DOHH2 (cell line): ENCODE data around the gene ATP4A.

Experiments used
- H3F3A ChIP-seq: fragments of 200-600 bp; sonication (generic), shearing (Covaris generic); 2 replicates; pipeline ENCODE4 v1.6.0; 2016; ENCODE audit warnings: antibody characterized with exemption, mild to moderate bottlenecking; ENCODE audit not compliant: control insufficient read depth, insufficient read depth
- H3K27ac ChIP-seq: fragments of 200-600 bp; sonication (generic); 2 replicates; pipeline ENCODE4 v1.5.1; 2014; ENCODE audit warnings: low read depth, mild to moderate bottlenecking, low read length, moderate library complexity
- H3K27me3 ChIP-seq: fragments of 200-600 bp; sonication (generic); 2 replicates; pipeline ENCODE4 v1.6.1; 2014; ENCODE audit warnings: mild to moderate bottlenecking, low read length, mixed read lengths; ENCODE audit not compliant: control insufficient read depth
- H3K36me3 ChIP-seq: fragments of 200-600 bp; sonication (generic); 2 replicates; pipeline ENCODE4 v1.6.1; 2014; ENCODE audit warnings: mild to moderate bottlenecking, low read length, moderate library complexity, mixed read lengths; ENCODE audit not compliant: control insufficient read depth
- H3K4me1 ChIP-seq: fragments of 200-600 bp; sonication (generic); 2 replicates; pipeline ENCODE4 v1.6.1; 2014; ENCODE audit warnings: mild to moderate bottlenecking, low read length, mixed read lengths; ENCODE audit not compliant: control insufficient read depth
- H3K4me2 ChIP-seq: fragments of 200-600 bp; sonication (generic); 2 replicates; pipeline ENCODE4 v1.6.0; 2014; ENCODE audit warnings: mild to moderate bottlenecking, low read length, moderate library complexity
- H3K4me3 ChIP-seq: fragments of 200-600 bp; sonication (generic); 2 replicates; pipeline ENCODE4 v1.5.1; 2014; ENCODE audit warnings: mild to moderate bottlenecking, low read length, mixed read lengths
- H3K79me2 ChIP-seq: fragments of 200-600 bp; sonication (generic); 2 replicates; pipeline ENCODE4 v1.6.1; 2014; ENCODE audit warnings: mild to moderate bottlenecking, low read length, mixed read lengths; ENCODE audit not compliant: control insufficient read depth
- H3K9me2 ChIP-seq: fragments of 200-600 bp; sonication (generic); replicated peaks from 2 replicates; pipeline ENCODE4 v1.6.1; 2014; ENCODE audit warnings: mild to moderate bottlenecking, low read length, mixed read lengths; ENCODE audit not compliant: control insufficient read depth
- H3K9me3 ChIP-seq: fragments of 200-600 bp; sonication (generic); 2 replicates; pipeline ENCODE4 v1.6.1; 2014; ENCODE audit warnings: antibody characterized with exemption, low read length, mixed read lengths; ENCODE audit not compliant: control insufficient read depth, insufficient read depth
- H4K20me1 ChIP-seq: fragments of 200-600 bp; sonication (generic); 2 replicates; pipeline ENCODE4 v1.6.0; 2014; ENCODE audit warnings: low read depth, mild to moderate bottlenecking, antibody characterized with exemption, low read length, moderate library complexity; ENCODE audit not compliant: control insufficient read depth, insufficient read depth
- EZH2phosphoT487 ChIP-seq: fragments of 200-600 bp; sonication (generic); IDR thresholded peaks from 2 replicates; pipeline ENCODE4 v1.6.1; 2017; ENCODE audit warnings: borderline replicate concordance, mild to moderate bottlenecking, antibody characterized with exemption, low read length, moderate library complexity, mixed read lengths
- TF ChIP-seq, protein P1 (sequence below): fragments of 200-600 bp; sonication (generic); IDR thresholded peaks from one replicate; pipeline ENCODE4 v1.5.1; 2014; ENCODE audit warnings: antibody characterized with exemption, mild to moderate bottlenecking, low read depth, low read length; ENCODE audit not compliant: poor library complexity, severe bottlenecking

The ATP4A gene

DNA sequence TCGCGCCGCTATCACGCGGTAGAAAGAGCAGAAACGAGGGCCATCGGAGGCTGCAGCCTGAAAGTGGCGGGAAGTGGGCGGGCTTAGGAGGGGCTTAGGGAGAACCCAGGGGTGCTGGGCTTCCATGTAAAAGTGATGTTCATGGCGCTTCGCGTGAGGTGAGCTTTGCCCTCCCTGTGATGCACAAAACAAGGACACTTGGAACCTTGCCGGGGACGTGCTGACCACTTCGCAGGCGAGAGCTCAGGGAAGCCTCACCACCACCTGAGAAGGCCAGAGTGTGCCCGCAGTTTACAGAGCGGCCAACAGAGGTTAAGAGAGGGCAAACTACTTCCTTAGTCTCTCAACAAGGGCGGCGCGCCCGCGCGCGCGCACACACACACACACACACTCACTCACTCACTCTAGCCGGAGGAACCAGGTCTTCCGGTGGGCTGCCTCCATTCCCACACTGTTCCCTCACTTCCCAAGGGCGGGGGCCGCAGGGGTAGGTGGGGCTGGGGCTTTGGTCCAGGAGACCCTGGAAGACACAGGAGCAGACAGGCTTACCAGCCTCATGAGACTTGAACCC is 29.6 kb downstream of the ATP4A start:
- Histone ChIP-seq H3K27me3 (peaks cover 12% of the 10 kb centered on the region; the same call in 1 of the 2 replicates), H3K9me2 (no peaks in the 10 kb centered on the region), H3K79me2 (no peaks in the 10 kb centered on the region), H3K9me3 (no peaks in the 10 kb centered on the region), H3K4me2 (no peak overlapping the region), H3K4me3 (no peak overlapping the region), H3K27ac (no peak overlapping the region), H3K4me1 (no peaks in the 10 kb centered on the region), H3F3A (no peaks in the 10 kb centered on the region), H3K36me3 (no peaks in the 10 kb centered on the region), H4K20me1 (no peaks in the 10 kb centered on the region)
- TF ChIP-seq, protein P1, sequence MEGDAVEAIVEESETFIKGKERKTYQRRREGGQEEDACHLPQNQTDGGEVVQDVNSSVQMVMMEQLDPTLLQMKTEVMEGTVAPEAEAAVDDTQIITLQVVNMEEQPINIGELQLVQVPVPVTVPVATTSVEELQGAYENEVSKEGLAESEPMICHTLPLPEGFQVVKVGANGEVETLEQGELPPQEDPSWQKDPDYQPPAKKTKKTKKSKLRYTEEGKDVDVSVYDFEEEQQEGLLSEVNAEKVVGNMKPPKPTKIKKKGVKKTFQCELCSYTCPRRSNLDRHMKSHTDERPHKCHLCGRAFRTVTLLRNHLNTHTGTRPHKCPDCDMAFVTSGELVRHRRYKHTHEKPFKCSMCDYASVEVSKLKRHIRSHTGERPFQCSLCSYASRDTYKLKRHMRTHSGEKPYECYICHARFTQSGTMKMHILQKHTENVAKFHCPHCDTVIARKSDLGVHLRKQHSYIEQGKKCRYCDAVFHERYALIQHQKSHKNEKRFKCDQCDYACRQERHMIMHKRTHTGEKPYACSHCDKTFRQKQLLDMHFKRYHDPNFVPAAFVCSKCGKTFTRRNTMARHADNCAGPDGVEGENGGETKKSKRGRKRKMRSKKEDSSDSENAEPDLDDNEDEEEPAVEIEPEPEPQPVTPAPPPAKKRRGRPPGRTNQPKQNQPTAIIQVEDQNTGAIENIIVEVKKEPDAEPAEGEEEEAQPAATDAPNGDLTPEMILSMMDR, result no peak
- no peak for TF ChIP-seq EZH2phosphoT487

DNA sequence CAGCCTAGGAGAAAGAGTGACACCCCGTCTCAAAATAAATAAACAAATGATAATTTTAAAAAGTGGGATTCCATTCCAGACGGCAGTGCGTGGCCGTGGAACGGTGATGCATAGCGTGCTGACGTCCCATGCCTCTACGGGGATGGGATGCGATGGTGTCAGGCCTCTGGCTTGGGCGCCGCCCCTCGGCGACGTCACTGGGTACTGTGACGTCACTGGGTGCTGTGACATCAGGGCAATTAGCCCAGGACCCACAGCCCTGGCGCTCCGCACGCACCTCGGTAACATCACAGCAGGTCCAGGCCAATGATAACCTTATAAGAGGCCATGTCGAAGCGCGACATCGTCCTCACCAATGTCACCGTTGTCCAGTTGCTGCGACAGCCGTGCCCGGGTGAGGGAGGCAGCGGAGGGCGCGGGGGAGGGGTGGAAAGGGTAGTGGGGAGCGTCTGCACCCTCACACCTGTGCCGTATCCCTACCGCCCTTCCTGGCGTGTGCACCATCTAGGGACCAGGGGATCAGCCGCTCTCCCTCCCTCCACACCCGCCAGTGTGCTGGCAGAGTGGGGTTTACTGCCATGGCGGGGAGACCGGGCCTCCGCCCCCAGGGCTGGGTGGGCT is 30.1 kb downstream of the ATP4A start, which contains the start of gene GAPDHS:
Gene GAPDHS, plus strand, starts transcription at position 256 of the 621 bp plus-strand sequence. Its CDS starts 72 bp downstream, at position 328.
- H3K27me3 ChIP-seq, result peaks cover 18% of the 10 kb centered on the region; the same call in 1 of the 2 replicates
- H3K4me3 ChIP-seq, result no peak within 1 kb of the TSS
- H3K4me2 ChIP-seq, result no peak within 1 kb of the TSS

DNA sequence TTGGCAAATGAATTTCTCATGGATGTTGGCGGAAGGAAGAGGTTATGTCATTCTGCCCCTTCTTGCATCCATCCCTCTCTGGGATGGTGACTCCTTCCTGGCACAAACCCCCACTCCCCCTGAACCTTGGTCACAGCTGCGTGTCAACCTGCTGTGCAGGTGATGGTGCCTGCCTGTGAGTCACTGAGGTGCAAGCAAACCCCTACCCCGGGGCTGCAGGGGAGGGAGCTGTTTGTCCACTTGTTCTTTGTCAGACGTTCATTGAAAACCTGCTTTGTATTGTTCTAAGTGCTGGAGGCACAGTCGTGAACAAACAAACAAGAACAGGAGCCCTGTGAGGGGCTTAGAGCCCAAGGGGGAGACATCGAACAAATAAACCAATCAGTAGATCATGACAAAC is 32.2 kb downstream of the ATP4A start:
- Histone ChIP-seq H3K27me3 (peaks cover 19% of the 10 kb centered on the region; the same call in 1 of the 2 replicates), H3K27ac (no peak overlapping the region), H3K4me3 (no peak overlapping the region), H3K9me2 (no peaks in the 10 kb centered on the region), H3K79me2 (no peaks in the 10 kb centered on the region), H3K4me2 (no peak overlapping the region), H4K20me1 (no peaks in the 10 kb centered on the region), H3F3A (no peaks in the 10 kb centered on the region), H3K4me1 (no peaks in the 10 kb centered on the region), H3K36me3 (no peaks in the 10 kb centered on the region), H3K9me3 (no peaks in the 10 kb centered on the region)
- no peak for TF ChIP-seq EZH2phosphoT487
- TF ChIP-seq, protein P1, result no peak

More for the DNA sequence above, 30.1 kb downstream of the ATP4A start, which contains the start of gene GAPDHS:
- Histone ChIP-seq H3F3A (no peaks in the 10 kb centered on the region), H3K79me2 (no peaks in the 10 kb centered on the region), H3K4me1 (no peaks in the 10 kb centered on the region), H3K9me3 (no peaks in the 10 kb centered on the region), H3K27ac (no peak within 1 kb of the TSS), H3K36me3 (no peaks in the 10 kb centered on the region), H3K9me2 (no peaks in the 10 kb centered on the region), H4K20me1 (no peaks in the 10 kb centered on the region)
- TF ChIP-seq EZH2phosphoT487, result no peak
- TF ChIP-seq, protein P1, result no peak
